Gastrocnemius medialis (tissue), 4 donors: ENCODE data around the gene SH2D3A. TPM values are rescaled to one million over a fixed set of nuclear protein-coding genes. Genes with fewer than 3 reads are reported as not detected.

ENCODE experiments used
- ATAC-seq, 2 donors: fragments of 150-250 bp; one replicate each; pipeline ENCODE4 v1.9.1; 2016
- DNase-seq, 2 donors: peaks; one replicate each; pipeline ENCODE4 v3.0.0-alpha.2; 2019
- H3K27ac ChIP-seq, 4 donors: fragments of 200-600 bp; sonication (generic); 1 replicate in 1 of 4; 2 replicates in 3 of 4; pipeline ENCODE4 v1.5.1; 2016 to 2018; ENCODE audit warnings: mild to moderate bottlenecking in 2 of 4, moderate library complexity in 1 of 4
- H3K27me3 ChIP-seq, 3 donors: fragments of 200-600 bp; sonication (generic) in 2 of 3; 1 replicate in 1 of 3; 2 replicates in 2 of 3; pipeline versions ENCODE4 v1.5.1 to v1.6.0; 2016 to 2019; ENCODE audit warnings: mild to moderate bottlenecking in 1 of 3, moderate library complexity in 1 of 3
- H3K36me3 ChIP-seq, 2 donors: fragments of 200-600 bp; sonication (generic) in 1 of 2; one replicate each; pipeline ENCODE4 v1.5.1; 2017 to 2018
- H3K4me1 ChIP-seq, 2 donors: fragments of 200-600 bp; sonication (generic) in 1 of 2; one replicate each; pipeline ENCODE4 v1.5.1; 2016 to 2017; ENCODE audit warnings: mild to moderate bottlenecking in 2 of 2
- H3K4me3 ChIP-seq, 4 donors: fragments of 200-600 bp; sonication (generic) in 3 of 4; 1 replicate in 1 of 4; 2 replicates in 3 of 4; pipeline ENCODE4 v1.5.1; 2016 to 2019; ENCODE audit warnings: mild to moderate bottlenecking in 2 of 4
- H3K9me3 ChIP-seq, 3 donors: fragments of 200-600 bp; sonication (generic) in 2 of 3; 1 replicate in 1 of 3; 2 replicates in 2 of 3; pipeline ENCODE4 v1.5.1; 2016 to 2019
- POLR2A ChIP-seq, 2 donors: fragments of 450-650 bp; IDR thresholded peaks; one replicate each; pipeline ENCODE4 v1.6.1; 2017; ENCODE audit warnings: antibody characterized with exemption in 2 of 2, mild to moderate bottlenecking in 2 of 2, moderate library complexity in 2 of 2
- in situ Hi-C, 4 donors: fragments of 200-750 bp; cut with MboI; loops; one replicate each; pipeline versions ENCODE4 v1.15.0 to v1.8.0; 2017; ENCODE audit warnings: low sequenced_read_pairs in 4 of 4
- intact Hi-C: fragments of 100-400 bp; cut with DNase I; formaldehyde crosslinking; loops from one replicate; pipeline ENCODE4 v1.15.1; 2023; ENCODE audit warnings: low total_unique reads
- total RNA-seq, 4 donors: library from RNA; depleted of rRNA; stranded (reverse); fragments of >200 nt; gene quantifications; one replicate each; pipeline versions ENCODE4 v1.1.0 to v1.2.3, GENCODE V29; 2016
- TF ChIP-seq, protein P1 (sequence below), 5 experiments: fragments of 450-650 bp in 3 of 5; fragments of 200-600 bp in 2 of 5; sonication (generic) in 2 of 5; IDR thresholded peaks in 4 of 5; conservative IDR thresholded peaks in 1 of 5; 1 replicate in 4 of 5; 2 replicates in 1 of 5; pipeline ENCODE4 v1.5.1; 2016 to 2019; ENCODE audit warnings: antibody characterized with exemption in 5 of 5, mild to moderate bottlenecking in 3 of 5, moderate library complexity in 3 of 5

SH2D3A gene
- total RNA-seq, 4 donors from 2014 or later = not detected

DNA sequence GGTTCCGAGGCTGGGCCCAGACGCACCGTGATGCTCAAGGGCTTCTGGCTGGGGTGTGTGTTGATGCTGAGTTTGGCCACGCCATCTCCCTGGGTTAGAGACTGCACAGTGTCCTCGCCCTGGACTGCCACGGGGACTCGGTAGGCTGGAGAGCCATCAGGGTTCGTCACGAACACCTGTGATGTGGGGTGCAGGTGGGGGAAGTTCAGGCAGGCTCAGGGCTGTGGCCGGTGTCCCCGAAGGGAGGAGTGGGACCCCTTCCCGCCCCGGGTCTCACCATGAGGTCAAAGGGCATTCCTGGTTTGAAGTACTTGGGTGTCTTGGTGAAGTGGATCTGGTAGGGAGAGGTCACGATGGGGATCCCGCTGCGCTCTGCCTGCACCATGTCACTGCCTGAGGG lies 55.0 kb downstream of the SH2D3A start:
- peaks cover 0 to 10% (median 6%) of the 10 kb centered on the region in 3 donors for H3K27me3 ChIP-seq
- ATAC-seq = no peak
- TF ChIP-seq, protein P1, sequence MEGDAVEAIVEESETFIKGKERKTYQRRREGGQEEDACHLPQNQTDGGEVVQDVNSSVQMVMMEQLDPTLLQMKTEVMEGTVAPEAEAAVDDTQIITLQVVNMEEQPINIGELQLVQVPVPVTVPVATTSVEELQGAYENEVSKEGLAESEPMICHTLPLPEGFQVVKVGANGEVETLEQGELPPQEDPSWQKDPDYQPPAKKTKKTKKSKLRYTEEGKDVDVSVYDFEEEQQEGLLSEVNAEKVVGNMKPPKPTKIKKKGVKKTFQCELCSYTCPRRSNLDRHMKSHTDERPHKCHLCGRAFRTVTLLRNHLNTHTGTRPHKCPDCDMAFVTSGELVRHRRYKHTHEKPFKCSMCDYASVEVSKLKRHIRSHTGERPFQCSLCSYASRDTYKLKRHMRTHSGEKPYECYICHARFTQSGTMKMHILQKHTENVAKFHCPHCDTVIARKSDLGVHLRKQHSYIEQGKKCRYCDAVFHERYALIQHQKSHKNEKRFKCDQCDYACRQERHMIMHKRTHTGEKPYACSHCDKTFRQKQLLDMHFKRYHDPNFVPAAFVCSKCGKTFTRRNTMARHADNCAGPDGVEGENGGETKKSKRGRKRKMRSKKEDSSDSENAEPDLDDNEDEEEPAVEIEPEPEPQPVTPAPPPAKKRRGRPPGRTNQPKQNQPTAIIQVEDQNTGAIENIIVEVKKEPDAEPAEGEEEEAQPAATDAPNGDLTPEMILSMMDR (IDR thresholded peaks at IDR 0.05 in 4 of 5, conservative IDR thresholded peaks at IDR 0.05 in 1 of 5) = no peak
- no peak for TF ChIP-seq POLR2A (IDR thresholded peaks at IDR 0.05)

GRCh38 chr19:6711605-6712004 lies 55.6 kb downstream of the SH2D3A start:
- H3K27ac ChIP-seq = no peak overlapping the region
- ATAC-seq (no peak), DNase-seq (no peak)
- no peaks in the 10 kb centered on the region for H3K36me3 ChIP-seq
- TF ChIP-seq POLR2A (IDR thresholded peaks at IDR 0.05) = no peak
- TF ChIP-seq, protein P1 (IDR thresholded peaks at IDR 0.05 in 4 of 5, conservative IDR thresholded peaks at IDR 0.05 in 1 of 5) = no peak
- no peak overlapping the region for H3K4me3 ChIP-seq
- H3K27me3 ChIP-seq = peaks cover 0 to 10% (median 6%) of the 10 kb centered on the region in 3 donors
- H3K9me3 ChIP-seq = no peaks in the 10 kb centered on the region
- intact Hi-C loops = no loop called here
- in situ Hi-C loops = no loop called here
- H3K4me1 ChIP-seq = no peaks in the 10 kb centered on the region

More for the DNA sequence above, 55.0 kb downstream of the SH2D3A start:
- intact Hi-C loops = no loop called here
- no peak for DNase-seq
- in situ Hi-C loops = no loop called here
- no peaks in the 10 kb centered on the region for H3K9me3 ChIP-seq
- no peaks in the 10 kb centered on the region for H3K4me1 ChIP-seq
- H3K4me3 ChIP-seq = no peak overlapping the region
- no peak overlapping the region for H3K27ac ChIP-seq
- H3K36me3 ChIP-seq = no peaks in the 10 kb centered on the region

GRCh38 chr19:6711078-6711361 lies 56.2 kb downstream of the SH2D3A start:
- no peak overlapping the region for H3K4me3 ChIP-seq
- intact Hi-C loops (no loop called here), in situ Hi-C loops (no loop called here)
- H3K27ac ChIP-seq = no peak overlapping the region
- no peaks in the 10 kb centered on the region for H3K36me3 ChIP-seq
- peaks cover 0 to 10% (median 6%) of the 10 kb centered on the region in 3 donors for H3K27me3 ChIP-seq
- TF ChIP-seq, protein P1 (IDR thresholded peaks at IDR 0.05 in 4 of 5, conservative IDR thresholded peaks at IDR 0.05 in 1 of 5) = no peak
- no peak for TF ChIP-seq POLR2A (IDR thresholded peaks at IDR 0.05)
- no peak for DNase-seq
- H3K9me3 ChIP-seq = no peaks in the 10 kb centered on the region
- ATAC-seq = no peak
- H3K4me1 ChIP-seq = no peaks in the 10 kb centered on the region

DNA sequence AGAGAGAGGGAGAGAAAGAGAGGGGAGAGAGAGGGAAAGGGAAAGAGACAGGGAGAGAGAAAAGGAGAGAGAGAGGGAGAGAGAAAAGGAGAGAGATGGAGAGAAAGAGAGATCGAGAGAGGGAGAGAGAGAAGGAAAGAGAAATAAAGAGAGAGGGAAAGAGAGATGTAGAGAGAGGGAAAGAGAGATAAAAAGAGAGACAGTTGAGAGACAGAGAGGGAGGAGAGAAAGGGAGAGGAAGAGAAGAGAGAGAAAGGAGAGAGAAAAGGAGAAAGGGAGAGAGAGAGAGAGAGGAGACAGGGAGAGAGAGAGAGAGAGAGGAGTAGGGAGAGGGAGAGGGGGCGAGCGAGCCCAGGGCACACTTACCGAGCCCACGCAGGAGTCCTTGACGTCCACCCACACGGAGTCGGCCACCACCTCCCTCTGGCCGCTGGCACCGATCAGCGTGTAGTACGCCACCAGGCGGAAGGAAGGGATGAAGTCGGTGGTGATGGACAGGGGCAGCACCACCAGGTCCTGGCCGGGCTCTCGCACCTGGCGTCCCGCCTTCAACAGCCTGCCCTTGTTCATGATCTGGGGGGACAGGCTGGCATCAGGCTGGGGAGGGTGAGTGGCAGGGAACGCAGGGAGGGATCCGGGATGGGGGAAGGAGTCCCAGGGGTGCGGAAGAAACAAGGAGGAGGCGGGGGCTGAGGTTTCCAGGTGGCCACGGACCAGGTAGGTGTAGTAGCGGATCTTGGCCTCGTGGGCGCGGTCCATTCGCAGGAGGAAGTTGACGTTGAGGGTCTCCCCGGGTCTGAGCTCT lies 56.8 kb downstream of the SH2D3A start:
- Histone ChIP-seq H3K4me1 (no peaks in the 10 kb centered on the region), H3K4me3 (no peak overlapping the region), H3K9me3 (no peaks in the 10 kb centered on the region), H3K36me3 (no peaks in the 10 kb centered on the region), H3K27ac (no peak overlapping the region), H3K27me3 (peaks cover 0 to 10% (median 6%) of the 10 kb centered on the region in 3 donors)
- no peak for ATAC-seq
- intact Hi-C loops = no loop called here
- no peak for TF ChIP-seq POLR2A (IDR thresholded peaks at IDR 0.05)
- TF ChIP-seq, protein P1 (IDR thresholded peaks at IDR 0.05 in 4 of 5, conservative IDR thresholded peaks at IDR 0.05 in 1 of 5) = no peak
- no peak for DNase-seq
- in situ Hi-C loops = no loop called here
